Smooth muscle cell of the brain vasculature (primary cell): ENCODE data around the gene HOXA11.

ENCODE experiments used
- DNase-seq: peaks from one replicate; pipeline ENCODE4 v3.0.0-alpha.2; 2012; ENCODE audit warnings: low read depth, low spot score

The HOXA11 gene

GRCh38 chr7:27193335-27194001 is 8.4 kb upstream of the HOXA11 start:
- no peak for DNase-seq

DNA sequence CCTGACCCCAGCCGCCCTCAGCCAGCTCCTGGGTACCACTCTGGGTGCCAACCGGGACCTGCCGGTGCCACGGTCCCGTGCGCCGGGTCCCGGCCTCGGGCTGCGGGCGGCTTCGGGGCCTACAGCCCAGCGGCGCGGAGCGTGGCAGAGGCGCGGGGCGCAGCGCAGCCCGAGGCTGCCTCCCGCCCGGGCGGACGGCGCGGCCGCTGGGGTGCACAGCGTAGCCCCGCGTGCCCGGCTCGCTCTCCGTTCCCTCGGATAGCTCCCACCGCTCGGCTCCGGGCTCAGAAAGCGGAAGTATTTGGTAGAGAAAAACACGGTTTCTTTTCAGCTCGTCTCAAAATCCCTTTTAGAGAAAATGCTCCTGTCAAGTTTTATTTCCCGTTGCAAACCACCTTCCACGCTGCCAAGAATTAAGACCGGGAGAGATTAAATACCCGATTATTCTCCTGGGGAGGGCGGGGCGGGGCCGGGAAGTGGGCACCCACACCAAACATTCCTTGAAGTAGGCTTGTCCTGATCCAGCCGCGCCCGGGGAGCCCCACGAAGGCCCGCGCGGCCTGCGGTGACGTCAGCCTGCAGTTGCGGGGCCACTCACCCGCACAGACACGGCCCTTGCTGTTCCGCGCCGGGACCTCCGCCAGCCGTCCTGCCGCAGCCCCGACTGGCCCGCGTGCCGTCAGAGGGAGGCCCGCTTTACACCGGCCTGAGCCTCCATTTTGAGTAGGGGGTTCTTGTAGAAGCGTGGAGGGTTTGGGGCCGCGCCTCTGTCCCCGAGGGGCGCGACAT is 7.7 kb upstream of the HOXA11 start:
- no peak for DNase-seq

DNA sequence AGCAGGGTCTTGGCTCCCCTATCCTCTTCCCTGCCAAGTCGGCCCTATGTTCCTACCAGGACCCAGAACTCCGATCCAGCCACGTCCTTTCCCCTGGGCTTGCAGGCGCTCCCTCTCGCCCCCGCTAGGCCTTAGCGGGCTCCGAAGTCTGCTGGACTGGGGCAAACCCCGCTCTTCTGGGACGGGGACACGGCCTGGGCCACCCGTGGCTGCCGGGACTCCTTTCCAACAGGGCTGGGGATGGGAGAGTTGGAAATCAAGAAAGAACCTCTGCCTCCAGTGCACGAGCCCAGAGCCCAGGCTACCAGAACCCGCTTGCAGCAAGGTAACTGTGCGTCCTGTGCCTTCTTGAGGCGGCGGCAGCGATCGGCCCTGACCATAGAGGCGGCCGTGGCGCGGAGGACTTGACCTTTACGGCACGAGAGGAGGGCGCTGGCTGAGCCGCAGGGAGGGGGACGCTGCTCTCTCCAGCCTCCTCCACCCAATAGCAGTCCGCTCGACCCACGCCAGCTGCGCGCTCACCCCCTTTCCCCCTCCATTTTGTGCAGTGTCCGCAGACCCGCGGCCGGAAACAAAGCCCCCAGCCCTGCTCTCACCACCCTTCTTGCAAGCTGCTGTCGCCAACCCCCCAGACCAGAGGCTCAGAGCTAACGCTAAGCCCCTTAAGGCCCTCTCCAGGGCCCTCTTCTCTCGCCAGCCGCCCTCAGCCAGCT is 7.0 kb upstream of the HOXA11 start:
- no peak for DNase-seq

- no peak for DNase-seq
Measured at GRCh38 chr7:27191161-27191731, 6.2 kb upstream of the HOXA11 start.

DNA sequence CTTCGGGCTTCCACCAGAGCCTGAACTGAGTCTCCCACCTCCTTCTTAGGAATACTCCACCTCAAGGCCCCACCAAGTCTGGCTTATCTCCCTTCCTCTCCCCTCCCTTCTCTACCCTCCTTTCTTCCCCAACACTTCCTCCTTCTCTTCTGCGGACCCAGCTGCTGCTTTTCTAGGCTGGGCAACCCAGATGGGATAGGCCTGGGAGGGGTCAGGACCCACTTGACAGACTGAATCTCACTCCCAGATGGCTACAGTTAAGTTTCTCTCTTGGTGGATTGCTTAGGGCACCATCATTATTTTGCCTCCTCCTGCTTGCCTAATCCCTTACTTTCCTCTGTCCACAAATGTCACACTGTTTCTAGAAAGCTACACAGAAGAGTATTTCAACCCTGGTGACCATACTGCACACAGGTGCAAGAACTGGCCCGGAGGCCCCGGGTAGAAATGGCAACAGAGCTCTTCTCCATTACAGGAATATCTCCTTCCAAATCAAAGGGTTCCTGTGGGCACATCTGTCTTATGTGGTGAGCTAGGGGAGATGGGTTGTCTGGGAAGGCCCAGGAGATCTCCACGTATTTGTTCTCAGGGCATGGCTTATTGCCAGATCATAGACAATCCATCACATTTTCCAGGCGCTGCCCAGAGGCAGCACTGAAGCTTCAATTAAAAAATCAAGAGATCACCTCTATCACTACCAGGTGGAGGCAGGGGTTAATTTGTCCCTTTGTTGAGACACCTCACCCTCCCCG is 5.1 kb upstream of the HOXA11 start:
- no peak for DNase-seq

GRCh38 chr7:27189295-27189996 is 4.4 kb upstream of the HOXA11 start:
- no peak for DNase-seq

- no peak for DNase-seq
Measured at GRCh38 chr7:27188386-27189294, 3.6 kb upstream of the HOXA11 start.

GRCh38 chr7:27187475-27188385 is 2.7 kb upstream of the HOXA11 start:
- DNase-seq, result no peak

- no peak for DNase-seq
Measured at GRCh38 chr7:27186668-27187474, 1.8 kb upstream of the HOXA11 start.

- no peak for DNase-seq
Measured at GRCh38 chr7:27185854-27186667, 1.0 kb upstream of the HOXA11 start.

- DNase-seq, result no peak
Measured at GRCh38 chr7:27184337-27185012, 557 bp downstream of the HOXA11 start.

- DNase-seq, result no peak
Measured at GRCh38 chr7:27183682-27184336, 1.2 kb downstream of the HOXA11 start.

DNA sequence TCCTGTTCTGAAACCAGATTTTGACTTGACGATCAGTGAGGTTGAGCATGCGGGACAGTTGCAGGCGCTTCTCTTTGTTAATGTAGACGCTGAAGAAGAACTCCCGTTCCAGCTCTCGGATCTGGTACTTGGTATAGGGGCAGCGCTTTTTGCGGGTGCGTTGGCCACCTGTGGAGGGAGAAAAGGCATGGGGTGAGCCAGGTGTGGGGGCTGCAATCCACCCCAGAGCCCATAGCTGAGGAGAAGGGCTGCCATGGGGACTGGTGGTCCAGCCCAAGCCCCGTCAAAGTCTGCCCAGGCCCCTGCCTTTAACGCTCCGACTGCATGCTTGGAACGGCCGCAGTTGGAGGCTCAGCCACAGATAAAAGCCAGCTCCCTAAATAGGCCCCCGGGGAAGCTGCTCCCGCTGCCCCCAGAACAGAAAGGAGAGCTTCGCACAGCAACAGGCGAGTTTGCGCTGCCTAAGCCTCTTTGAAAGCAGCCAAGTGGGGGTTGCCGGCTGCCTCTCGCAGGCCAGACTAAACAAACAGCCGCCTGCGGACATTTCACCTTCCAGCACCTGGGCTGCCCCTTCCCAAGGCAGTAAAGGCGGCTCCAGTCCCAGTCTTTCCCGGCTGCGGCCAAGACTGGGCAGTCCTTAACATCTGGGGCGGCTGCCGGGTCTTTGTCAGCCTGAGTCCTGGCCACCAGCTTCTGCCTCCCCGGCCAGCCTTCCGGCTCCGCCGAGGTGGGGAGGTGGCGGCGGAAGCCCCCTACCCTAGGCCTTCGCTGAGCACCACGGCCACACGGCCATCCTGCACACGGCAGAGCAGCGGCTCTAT is 2.0 kb downstream of the HOXA11 start:
- DNase-seq, result no peak

DNA sequence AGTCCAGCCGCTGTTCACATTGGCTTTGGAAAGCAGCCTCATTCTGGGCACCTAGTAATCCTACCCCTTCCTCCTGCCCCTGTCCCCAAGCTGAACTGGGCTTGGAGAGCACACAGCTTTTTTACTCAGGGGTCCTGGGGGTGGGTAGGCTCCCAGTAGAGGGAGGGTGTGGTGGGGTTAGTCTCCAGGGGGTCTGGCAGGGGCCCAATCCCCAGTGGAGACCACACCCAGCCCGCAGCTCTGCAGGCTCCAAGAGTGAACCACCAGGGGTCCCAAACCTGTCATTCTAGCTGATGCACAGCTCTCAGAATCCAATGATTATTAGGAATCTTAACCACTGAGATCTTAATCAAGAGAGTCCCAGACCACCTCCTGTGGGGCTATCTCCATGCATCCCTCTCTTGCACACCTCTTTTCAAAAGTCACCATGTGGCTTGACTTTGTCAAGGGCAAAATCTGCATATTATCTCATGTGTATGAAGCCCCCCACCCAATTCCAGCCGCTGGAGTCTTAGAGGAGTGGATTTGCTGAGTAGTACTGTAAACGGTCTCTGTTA is 2.7 kb downstream of the HOXA11 start:
- no peak for DNase-seq

GRCh38 chr7:27181795-27182275 is 3.2 kb downstream of the HOXA11 start:
- DNase-seq, result no peak
